HL-60 (cell line): ENCODE measurements around the gene PEF1.

Source experiments
- DNase-seq, 2 experiments: peaks; one replicate each; pipeline ENCODE4 v3.0.0-alpha.2; 2010 to 2020; ENCODE audit warnings: low read depth in 1 of 2, low spot score in 1 of 2
- H3K27ac ChIP-seq: fragments of 250-450 bp; sonication (Bioruptor Pico); replicated peaks from 2 replicates; pipeline ENCODE4 v1.5.1; 2020; ENCODE audit warnings: mild to moderate bottlenecking, moderate library complexity
- H3K27me3 ChIP-seq: fragments of 250-450 bp; sonication (Bioruptor Pico); 2 replicates; pipeline ENCODE4 v1.5.1; 2021; ENCODE audit warnings: mild to moderate bottlenecking, moderate library complexity; ENCODE audit not compliant: insufficient read depth, poor library complexity, severe bottlenecking
- H3K4me3 ChIP-seq: replicated peaks from 2 replicates; pipeline ENCODE4 v1.5.1; 2011; ENCODE audit warnings: mild to moderate bottlenecking, control low read depth, low read length; ENCODE audit not compliant: insufficient read depth
- GABPA ChIP-seq: IDR thresholded peaks from 2 replicates; pipeline ENCODE4 v1.6.1; 2012; ENCODE audit warnings: low read depth
- POLR2AphosphoS5 ChIP-seq: IDR thresholded peaks from 2 replicates; pipeline ENCODE4 v1.6.1; 2012; ENCODE audit warnings: low read depth
- SPI1 ChIP-seq: IDR thresholded peaks from 2 replicates; pipeline ENCODE4 v1.6.1; 2012; ENCODE audit warnings: low read depth, mild to moderate bottlenecking, borderline replicate concordance
- TF ChIP-seq, protein P1 (sequence below): IDR thresholded peaks from one replicate; pipeline ENCODE4 v1.5.1; 2011; ENCODE audit warnings: low read length, control low read depth, inconsistent platforms; ENCODE audit not compliant: insufficient read depth
- TF ChIP-seq, protein P2 (sequence below): IDR thresholded peaks from 2 replicates; pipeline ENCODE4 v1.6.1; 2012; ENCODE audit warnings: low read depth; ENCODE audit not compliant: insufficient replicate concordance

PEF1 gene

DNA sequence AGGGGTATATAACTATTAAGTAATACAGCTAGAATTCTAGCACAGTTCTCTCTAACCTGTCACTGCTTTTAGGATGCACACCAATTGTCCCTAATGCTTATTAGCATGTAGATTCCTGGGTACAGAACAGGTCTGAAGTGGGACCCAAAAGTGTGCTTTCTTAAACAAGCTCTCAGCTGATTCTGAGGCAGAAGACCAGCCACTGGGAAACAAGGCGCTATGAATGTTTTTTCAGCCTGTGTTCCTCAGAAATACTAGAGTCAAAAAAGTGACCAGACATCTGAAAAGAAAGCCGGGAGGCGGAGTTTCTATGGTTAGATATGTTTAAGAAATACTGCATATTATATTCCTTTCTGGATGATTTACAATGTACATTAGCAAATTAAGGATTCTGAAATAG lies 1.8 kb downstream of the PEF1 start:
- no peak for DNase-seq
- no peaks in the 10 kb centered on the region for H3K27me3 ChIP-seq
- TF ChIP-seq SPI1 (no peak), POLR2AphosphoS5 (no peak), GABPA (no peak)
- TF ChIP-seq, protein P1, sequence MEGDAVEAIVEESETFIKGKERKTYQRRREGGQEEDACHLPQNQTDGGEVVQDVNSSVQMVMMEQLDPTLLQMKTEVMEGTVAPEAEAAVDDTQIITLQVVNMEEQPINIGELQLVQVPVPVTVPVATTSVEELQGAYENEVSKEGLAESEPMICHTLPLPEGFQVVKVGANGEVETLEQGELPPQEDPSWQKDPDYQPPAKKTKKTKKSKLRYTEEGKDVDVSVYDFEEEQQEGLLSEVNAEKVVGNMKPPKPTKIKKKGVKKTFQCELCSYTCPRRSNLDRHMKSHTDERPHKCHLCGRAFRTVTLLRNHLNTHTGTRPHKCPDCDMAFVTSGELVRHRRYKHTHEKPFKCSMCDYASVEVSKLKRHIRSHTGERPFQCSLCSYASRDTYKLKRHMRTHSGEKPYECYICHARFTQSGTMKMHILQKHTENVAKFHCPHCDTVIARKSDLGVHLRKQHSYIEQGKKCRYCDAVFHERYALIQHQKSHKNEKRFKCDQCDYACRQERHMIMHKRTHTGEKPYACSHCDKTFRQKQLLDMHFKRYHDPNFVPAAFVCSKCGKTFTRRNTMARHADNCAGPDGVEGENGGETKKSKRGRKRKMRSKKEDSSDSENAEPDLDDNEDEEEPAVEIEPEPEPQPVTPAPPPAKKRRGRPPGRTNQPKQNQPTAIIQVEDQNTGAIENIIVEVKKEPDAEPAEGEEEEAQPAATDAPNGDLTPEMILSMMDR: no peak
- TF ChIP-seq, protein P2, sequence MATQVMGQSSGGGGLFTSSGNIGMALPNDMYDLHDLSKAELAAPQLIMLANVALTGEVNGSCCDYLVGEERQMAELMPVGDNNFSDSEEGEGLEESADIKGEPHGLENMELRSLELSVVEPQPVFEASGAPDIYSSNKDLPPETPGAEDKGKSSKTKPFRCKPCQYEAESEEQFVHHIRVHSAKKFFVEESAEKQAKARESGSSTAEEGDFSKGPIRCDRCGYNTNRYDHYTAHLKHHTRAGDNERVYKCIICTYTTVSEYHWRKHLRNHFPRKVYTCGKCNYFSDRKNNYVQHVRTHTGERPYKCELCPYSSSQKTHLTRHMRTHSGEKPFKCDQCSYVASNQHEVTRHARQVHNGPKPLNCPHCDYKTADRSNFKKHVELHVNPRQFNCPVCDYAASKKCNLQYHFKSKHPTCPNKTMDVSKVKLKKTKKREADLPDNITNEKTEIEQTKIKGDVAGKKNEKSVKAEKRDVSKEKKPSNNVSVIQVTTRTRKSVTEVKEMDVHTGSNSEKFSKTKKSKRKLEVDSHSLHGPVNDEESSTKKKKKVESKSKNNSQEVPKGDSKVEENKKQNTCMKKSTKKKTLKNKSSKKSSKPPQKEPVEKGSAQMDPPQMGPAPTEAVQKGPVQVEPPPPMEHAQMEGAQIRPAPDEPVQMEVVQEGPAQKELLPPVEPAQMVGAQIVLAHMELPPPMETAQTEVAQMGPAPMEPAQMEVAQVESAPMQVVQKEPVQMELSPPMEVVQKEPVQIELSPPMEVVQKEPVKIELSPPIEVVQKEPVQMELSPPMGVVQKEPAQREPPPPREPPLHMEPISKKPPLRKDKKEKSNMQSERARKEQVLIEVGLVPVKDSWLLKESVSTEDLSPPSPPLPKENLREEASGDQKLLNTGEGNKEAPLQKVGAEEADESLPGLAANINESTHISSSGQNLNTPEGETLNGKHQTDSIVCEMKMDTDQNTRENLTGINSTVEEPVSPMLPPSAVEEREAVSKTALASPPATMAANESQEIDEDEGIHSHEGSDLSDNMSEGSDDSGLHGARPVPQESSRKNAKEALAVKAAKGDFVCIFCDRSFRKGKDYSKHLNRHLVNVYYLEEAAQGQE: no peak
- H3K4me3 ChIP-seq: no peak overlapping the region
- H3K27ac ChIP-seq: no peak overlapping the region

DNA sequence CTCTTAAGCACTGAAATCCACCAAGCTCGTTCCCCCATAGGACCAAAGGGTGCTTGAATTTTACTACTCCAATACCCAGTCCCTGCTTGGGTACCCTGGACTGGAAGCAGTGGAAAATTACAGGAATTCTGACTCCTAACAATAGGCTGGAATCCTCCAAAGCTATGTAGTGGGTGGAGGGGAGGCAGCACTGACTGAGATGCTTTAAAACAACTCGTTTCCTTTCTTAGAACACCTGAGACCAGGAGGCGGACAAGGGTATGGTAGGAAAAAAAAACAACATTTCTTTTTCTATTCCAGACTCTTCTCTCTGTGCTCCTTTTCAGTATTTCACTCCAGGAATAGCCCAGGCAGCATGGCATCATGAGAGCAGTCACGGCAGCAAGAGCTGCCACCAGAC lies 2.3 kb downstream of the PEF1 start:
- Histone ChIP-seq H3K4me3 (no peak overlapping the region), H3K27ac (no peak overlapping the region)
- DNase-seq: no peak

DNA sequence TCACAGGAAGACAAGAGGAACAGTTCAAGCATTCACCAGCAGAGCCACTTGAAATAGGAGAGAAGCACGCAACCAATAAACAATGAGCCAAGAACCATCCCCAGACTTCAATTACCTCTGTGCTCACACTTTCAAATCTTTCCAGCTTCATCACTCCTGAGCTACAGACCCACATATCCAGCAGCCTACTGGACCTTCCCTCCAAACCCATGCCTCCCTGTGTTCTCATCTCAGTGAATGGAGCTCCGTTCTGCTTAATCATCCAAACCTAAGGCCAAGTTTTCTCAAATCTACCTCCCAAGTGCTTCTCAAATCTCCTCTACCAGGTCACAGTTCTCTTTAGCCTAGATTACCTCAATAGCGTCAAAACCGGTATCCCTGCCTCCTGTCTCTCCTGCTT lies 3.7 kb downstream of the PEF1 start:
- peak overlapping the region; percentile 72 for H3K27ac ChIP-seq
- H3K27me3 ChIP-seq: no peaks in the 10 kb centered on the region
- no peak overlapping the region for H3K4me3 ChIP-seq
- TF ChIP-seq, protein P1: no peak
- TF ChIP-seq POLR2AphosphoS5: no peak
- TF ChIP-seq, protein P2: no peak
- TF ChIP-seq GABPA: no peak
- TF ChIP-seq SPI1: no peak
- DNase-seq: no peak

More for the DNA sequence above, 2.3 kb downstream of the PEF1 start:
- no peaks in the 10 kb centered on the region for H3K27me3 ChIP-seq
- TF ChIP-seq GABPA (no peak), SPI1 (no peak), POLR2AphosphoS5 (no peak)
- TF ChIP-seq, protein P2: no peak
- TF ChIP-seq, protein P1: no peak
